ENCODE measurements around the gene RXYLT1.
"Not testable (repeated sequence)": the region's sequence is repeated elsewhere in the genome, so short reads cannot be mapped to it uniquely, and the experiment has no call there.

The RXYLT1 gene

DNA sequence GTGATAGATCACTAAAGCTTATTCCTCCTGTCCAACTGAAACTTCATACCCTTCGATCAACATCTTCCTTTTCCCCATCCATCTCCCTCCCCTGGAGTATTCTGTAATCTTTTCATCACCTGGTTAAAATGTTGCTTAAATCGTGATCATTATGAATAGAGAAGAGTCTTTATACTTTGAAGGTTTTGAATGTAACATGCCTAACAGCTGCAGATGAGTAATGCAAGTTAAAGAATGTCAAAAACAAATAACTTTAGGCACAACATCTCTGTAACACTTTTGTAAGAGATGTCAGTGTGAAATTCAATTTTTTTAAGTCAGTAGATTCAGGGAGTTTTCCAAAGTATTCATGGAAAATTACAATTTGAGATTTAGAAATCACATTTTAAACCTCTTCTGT is 25.0 kb downstream of the RXYLT1 start:
- DNase-seq: no peak

DNA sequence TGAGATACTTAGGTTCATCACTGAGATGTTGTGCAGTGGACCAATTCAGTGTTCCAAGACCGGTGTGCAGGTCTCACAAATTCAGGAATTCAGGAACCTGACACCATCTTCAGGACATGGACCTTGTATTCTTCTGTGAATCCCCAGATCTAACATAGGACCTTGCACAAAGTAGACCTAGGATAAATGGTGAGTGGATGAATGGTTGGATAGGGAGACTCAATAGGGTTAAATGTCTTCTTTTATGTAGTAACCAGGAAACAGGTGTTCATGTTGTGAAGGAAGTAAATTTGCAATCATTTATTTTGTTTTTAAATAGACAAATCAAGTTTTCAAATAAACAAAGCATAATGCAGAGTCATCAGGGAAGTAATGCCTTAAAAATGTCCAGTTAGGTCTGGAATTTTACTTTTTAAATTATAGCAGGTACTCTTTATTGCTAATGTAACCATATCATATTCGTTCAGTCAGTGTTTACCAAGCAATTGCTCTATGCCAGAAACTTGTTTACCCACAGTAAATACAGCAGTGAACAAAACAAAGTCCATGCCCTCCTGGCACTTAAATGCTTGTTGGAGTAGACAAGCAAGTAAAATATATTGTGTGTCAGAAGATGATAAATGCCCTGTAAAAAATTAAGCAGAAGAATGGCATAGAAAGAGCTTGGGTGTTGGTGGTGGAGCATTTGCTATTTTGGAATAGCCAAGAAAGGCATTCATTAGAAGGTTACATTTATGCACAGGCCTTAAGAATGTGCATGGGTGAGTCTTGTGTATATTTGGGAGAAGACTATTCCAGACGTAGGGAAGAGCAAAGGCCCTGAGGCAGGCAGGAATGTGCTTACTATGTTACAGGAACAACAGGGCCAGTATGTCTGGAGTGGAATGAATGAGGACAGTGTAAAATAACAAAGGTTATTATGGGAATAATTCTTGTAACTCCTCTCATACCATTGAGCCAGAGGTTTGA is 26.3 kb downstream of the RXYLT1 start:
- no peak for DNase-seq

GRCh38 chr12:63808631-63809030 is 28.9 kb downstream of the RXYLT1 start:
- no peak for DNase-seq

- no peak for DNase-seq
Measured at GRCh38 chr12:63809566-63809965, 29.9 kb downstream of the RXYLT1 start.

GRCh38 chr12:63811334-63811733 is 31.6 kb downstream of the RXYLT1 start:
- DNase-seq: no peak

DNA sequence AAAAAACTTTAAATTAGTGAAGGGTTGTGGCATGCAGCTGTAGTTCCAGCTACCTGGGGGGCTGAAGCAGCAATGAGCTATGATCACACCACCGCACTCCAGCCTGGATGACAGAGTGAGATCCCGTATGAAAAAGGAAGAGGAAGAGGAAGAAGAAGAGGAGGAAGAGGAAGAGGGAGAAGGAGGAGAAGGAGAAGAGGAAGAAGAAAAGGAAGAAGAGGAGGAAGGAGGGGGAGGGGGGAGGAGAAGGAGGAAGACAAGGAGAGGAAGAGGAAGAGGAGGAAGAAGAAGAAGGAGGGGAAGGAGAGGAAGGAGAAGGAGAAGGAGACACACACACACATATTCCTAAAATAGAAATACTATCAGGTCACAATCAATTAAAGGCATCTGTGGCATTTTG is 32.0 kb downstream of the RXYLT1 start:
- DNase-seq: no peak

DNA sequence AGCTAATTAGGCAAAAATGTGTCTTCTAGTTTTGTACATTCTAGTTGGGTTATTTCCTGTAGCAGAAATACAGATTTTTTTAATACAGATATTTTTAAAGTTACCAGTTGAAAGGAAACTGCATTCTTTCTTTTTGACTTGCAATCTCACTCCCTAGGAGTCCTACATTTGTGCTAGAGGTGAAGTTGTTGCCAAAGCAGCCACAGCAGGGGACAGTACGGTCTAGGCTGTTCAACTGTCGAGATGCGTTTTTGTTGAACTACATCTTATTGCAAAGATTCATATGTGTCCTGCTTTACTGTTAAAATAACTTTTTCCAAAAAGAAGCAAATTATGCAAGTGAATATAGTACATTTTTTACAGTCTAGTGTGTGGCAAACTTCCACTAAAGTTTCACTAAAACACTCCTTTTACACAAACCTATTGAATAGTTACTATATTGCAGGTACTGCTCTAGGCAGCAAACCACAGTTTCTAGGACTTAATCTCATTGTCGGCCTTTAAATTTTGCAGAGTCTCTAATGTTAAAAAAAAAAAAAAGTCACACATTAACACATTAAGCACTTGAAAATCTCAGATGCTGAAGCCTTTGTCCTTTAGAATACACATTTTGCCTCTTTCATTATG is 34.5 kb downstream of the RXYLT1 start:
- no peak for DNase-seq

DNA sequence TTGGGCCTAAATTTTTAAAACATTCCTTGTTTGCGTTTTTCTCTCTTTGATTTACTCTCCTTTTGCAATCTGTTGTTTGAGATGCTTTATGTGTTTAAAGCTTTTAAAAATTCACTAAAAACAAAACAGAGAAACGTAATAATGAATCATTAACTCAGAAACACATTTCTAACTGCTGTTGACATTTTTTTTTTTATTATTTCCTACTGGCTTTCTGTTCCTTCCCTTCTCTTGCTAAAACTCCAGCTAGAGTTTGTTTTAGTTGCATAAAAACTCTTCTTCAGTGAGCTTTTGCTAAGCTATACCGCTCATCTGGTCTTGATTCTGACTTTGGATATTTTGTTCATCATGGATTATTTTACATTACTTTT is 35.8 kb downstream of the RXYLT1 start:
- no peak for DNase-seq

DNA sequence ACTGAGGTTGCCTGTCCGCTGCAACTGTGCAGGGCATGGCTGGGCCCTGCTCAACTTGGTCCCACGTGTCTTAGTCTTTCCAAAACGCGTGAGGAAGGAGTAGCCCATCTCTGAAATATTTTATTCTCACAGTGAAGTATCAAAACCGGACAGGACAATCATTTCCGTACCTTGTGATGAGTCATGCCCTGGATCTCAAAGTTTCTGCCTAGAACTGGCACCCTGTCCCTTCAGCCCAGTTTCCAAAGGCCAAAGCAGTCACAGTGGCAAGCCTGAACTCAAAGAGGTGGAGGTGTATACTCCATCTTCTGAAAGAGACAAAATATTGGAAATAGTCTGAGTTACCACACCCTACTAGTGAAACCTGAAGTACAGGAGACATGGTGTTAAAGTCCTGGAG is 36.3 kb downstream of the RXYLT1 start:
- no peak for DNase-seq

- no peak for DNase-seq
Measured at GRCh38 chr12:63820427-63820826, 40.7 kb downstream of the RXYLT1 start.

DNA sequence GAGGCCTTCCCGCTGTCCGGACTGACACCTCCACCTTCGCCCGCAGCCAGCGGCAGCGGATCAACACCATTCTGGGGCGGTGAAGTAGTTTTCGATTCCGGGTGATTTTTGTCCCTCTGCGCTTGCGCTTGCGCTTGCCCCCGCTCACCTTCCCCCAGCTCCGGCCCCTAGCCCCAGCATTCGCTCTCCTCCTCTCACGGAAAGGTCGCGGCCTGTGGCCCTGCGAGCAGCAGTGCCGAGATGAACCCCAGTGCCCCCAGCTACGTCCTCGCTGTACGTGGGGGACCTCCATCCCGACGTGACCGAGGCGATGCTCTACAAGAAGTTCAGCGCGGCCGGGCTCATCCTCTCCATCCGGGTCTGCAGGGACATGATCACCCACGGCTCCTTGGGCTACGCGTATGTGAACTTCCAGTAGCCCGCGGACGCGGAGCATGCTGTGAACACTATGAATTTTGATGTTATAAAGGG is 42.1 kb downstream of the RXYLT1 start:
- no peak for DNase-seq

DNA sequence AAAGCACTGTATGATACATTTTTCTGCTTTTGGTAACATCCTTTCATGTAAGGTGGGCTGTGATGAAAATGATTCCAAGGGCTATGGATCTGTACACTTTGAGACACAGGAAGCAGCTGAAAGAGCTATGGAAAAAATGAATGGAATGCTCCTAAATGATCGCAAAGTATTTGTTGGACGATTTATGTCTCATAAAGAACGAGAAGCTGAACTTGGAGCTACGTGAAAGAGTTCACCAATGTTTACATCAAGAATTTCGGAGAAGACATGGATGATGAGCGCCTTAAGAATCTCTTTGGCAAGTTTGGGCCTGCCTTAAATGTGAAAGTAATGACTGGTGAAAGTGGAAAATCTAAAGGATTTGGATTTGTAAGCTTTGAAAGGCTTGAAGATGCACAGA is 42.6 kb downstream of the RXYLT1 start:
- DNase-seq: no peak

DNA sequence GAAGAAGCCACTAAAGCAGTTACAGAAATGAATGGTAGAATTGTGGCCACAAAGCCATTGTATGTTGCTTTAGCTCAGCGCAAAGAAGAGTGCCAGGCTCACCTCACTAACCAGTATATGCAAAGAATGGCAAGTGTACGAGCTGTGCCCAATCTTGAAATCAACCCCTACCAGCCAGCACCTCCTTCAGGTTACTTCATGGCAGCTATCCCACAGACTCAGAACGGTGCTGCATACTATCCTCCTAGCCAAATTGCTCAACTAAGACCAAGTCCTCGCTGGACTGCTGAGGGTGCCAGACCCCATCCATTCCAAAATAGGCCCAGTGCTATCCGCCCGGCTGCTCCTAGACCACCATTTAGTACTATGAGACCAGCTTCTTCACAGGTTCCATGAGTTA is 43.3 kb downstream of the RXYLT1 start:
- DNase-seq: no peak

DNA sequence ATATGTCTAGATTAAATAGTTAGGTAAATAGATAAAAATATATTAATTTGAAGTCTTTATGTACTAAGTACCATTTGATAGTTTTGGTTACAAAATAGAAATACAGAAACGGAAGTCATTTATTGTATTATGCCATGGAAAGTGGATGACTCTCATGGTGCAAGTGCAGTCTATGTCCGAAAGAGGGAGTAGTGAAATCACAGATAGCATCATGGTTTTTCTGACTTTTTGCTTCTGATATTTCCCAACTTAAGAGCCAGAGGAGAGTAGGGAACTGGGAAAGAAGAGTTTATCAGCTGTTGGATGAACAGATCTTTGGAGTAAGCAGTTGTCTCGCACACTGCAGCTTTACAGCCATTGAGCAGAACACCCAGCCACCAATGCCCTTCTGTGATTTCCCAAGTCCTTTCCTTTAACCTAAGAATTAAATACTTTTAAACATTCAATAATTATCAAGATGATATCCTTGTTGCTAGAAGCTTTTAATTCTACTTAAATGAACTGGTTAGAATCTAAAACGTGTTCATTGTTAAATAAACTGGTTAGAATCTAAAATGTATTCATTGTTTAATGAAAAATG is 46.4 kb downstream of the RXYLT1 start:
- no peak for DNase-seq

GRCh38 chr12:63828867-63829266 is 49.2 kb downstream of the RXYLT1 start:
- DNase-seq: no peak

DNA sequence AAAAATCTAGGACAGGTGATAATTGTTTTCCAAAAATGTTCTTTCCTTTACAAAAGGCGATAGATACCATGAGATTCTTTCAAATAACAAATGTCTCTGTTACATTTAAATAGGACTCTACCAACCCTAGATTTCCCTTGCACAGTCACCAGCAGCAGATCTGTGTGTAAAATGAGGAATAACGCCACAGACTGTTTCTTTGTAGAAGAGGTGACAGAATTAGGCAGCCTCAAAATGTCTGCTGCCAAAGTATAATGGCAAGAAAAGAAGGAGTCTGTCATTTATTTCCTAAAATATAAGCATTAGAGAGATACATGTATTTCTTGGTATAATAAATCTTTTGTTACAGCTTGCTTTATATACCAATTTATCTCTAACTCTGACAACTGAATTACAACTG is 56.3 kb downstream of the RXYLT1 start:
- DNase-seq: no peak

- no peak for DNase-seq
Measured at GRCh38 chr12:63836936-63837335, 57.2 kb downstream of the RXYLT1 start.

DNA sequence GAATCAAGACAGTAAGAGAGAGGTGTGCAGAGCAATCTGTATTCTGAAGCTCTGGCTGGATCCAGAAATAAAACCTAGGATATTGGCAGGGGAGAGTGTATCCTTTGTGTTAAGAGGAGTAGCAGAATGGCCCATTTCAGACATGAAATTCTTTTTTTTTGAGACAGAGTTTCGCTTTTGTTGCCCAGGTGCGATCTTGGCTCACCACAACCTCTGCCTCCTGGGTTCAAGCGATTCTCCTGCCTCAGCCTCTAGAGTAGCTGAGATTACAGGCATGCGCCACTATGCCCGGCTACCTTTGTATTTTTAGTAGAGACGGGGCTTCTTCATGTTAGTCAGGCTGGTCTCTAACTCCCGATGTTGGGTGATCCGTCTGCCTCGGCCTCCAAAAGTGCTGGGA is 58.7 kb downstream of the RXYLT1 start:
- no peak for DNase-seq

DNA sequence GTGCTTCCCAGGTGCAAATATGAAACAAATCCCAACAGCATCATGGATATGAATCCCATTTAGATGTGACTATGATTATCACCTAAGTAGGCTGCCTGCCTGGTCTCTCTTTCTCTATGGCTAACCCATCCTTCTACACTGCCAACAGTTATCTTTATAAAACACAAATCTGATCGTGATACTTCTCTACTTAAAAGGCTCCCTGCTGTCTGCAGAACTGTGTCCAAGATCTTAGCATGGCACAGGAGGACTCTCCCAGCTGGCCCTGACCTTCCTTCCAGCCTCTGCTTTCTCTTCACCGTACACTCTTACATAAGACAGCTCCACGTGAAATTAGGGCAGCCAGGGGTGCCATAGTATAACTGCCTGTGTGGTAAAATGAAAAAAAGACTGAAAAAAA is 61.3 kb downstream of the RXYLT1 start:
- no peak for DNase-seq

GRCh38 chr12:63841571-63841970 is 61.9 kb downstream of the RXYLT1 start:
- DNase-seq: no peak

- not testable (repeated sequence) for DNase-seq
Measured at GRCh38 chr12:63842750-63843149, 63.0 kb downstream of the RXYLT1 start.

DNA sequence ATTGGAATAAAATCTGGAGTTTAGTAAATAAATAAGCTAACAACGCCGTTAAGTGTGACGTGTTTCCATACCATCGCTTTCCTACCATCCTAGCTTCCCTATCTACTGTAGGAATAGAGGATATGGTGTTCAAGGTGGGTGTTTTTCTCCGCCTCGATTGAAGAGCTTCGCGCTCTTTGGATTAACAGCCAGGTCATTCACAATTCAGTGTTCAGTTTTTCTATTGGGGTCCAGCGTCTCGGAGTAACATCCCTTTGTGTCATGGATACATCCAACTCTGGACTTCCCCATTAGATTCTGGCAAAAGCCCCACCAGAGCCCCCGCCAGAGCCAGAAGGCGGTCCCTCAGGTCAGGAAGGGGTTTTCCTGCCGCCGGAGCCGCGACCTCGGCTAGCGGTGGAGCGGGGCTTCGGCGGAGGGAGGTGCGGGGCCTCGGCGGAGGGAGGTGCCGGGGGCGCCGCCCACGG is 63.6 kb downstream of the RXYLT1 start:
- no peak for DNase-seq

DNA sequence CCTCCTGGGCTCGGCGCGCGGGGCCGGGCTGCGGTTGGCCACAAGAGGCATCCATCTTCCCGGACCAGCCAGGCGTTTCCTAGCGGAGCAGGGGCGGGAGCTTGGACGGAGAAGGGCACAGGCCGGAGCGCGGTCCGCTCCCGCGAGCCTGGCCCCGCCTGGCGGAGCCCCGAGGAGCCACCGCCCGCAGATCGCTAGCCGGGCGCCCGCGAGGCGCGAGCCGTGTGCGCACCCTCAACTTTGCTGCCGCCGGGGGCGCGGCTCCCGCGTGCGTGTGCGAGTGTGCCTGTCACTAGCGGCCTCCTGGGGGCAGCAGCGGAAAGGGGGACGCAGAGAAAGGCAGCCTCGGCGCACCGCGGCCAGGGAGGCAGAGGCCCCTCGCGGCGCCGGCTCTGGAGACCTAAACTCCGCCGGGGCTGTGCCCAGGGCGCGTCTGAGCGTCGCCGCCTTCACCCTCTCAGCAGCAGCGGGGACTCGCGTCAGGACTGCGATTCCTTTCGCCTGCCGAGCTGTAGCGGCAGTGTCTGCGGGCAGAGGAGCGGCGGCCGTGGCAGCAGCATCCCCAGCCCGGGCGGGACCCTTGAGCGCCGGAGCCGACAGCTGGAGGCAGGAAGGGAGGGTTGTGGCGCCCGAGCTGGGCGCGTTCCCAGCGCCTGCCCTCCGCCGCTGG is 64.1 kb downstream of the RXYLT1 start:
- peak; percentile 88 for DNase-seq
